Trophoblast cell (in vitro differentiated cells and primary cell): ENCODE measurements around the gene ERICH2.

ENCODE experiments used
- DNase-seq, 2 donors: peaks; one replicate each; pipeline ENCODE4 v3.0.0-alpha.2; 2016
- H2AFZ ChIP-seq: 2 replicates; pipeline ENCODE4 v1.6.1; 2013; ENCODE audit warnings: low read length, moderate library complexity, mild to moderate bottlenecking; ENCODE audit not compliant: insufficient read depth, poor library complexity
- H2AK5ac ChIP-seq: 2 replicates; pipeline ENCODE4 v1.6.1; 2013; ENCODE audit warnings: mild to moderate bottlenecking, low read length
- H2BK120ac ChIP-seq: 2 replicates; pipeline ENCODE4 v1.6.1; 2013; ENCODE audit warnings: low read length, mild to moderate bottlenecking, moderate library complexity; ENCODE audit not compliant: insufficient read depth, poor library complexity
- H2BK12ac ChIP-seq: 2 replicates; pipeline ENCODE4 v1.6.1; 2013; ENCODE audit warnings: mild to moderate bottlenecking, low read length, moderate library complexity
- H2BK5ac ChIP-seq: 2 replicates; pipeline ENCODE4 v1.6.1; 2013; ENCODE audit warnings: low read length, low read depth, moderate library complexity, mild to moderate bottlenecking; ENCODE audit not compliant: poor library complexity
- H3K14ac ChIP-seq: 2 replicates; pipeline ENCODE4 v1.6.1; 2013; ENCODE audit warnings: mild to moderate bottlenecking, low read length
- H3K18ac ChIP-seq: 2 replicates; pipeline ENCODE4 v1.6.1; 2013; ENCODE audit warnings: mild to moderate bottlenecking, low read length
- H3K23ac ChIP-seq: 2 replicates; pipeline ENCODE4 v1.6.1; 2013; ENCODE audit warnings: low read length
- H3K27ac ChIP-seq: 2 replicates; pipeline ENCODE4 v1.5.1; 2013; ENCODE audit warnings: low read depth, mild to moderate bottlenecking, inconsistent platforms, low read length, moderate library complexity
- H3K27me3 ChIP-seq: 2 replicates; pipeline ENCODE4 v1.6.1; 2013; ENCODE audit warnings: inconsistent platforms, mild to moderate bottlenecking, low read length, moderate library complexity; ENCODE audit not compliant: insufficient read depth
- H3K36me3 ChIP-seq, 2 experiments: 1 replicate in 1 of 2; 2 replicates in 1 of 2; pipeline ENCODE4 v1.6.1; 2013; ENCODE audit warnings: low read length in 2 of 2, mild to moderate bottlenecking in 2 of 2, moderate library complexity in 1 of 2; ENCODE audit not compliant: insufficient read depth in 2 of 2, control insufficient read depth in 1 of 2
- H3K4ac ChIP-seq: 2 replicates; pipeline ENCODE4 v1.6.1; 2013; ENCODE audit warnings: low read depth, mild to moderate bottlenecking, low read length, moderate library complexity
- H3K4me1 ChIP-seq, 2 experiments: 1 replicate in 1 of 2; 2 replicates in 1 of 2; pipeline ENCODE4 v1.6.1; 2013; ENCODE audit warnings: low read length in 2 of 2, mild to moderate bottlenecking in 2 of 2, moderate library complexity in 1 of 2; ENCODE audit not compliant: insufficient read depth in 2 of 2, control insufficient read depth in 1 of 2
- H3K4me2 ChIP-seq: 2 replicates; pipeline ENCODE4 v1.6.1; 2013; ENCODE audit warnings: inconsistent platforms, mild to moderate bottlenecking, low read length, moderate library complexity
- H3K4me3 ChIP-seq: 2 replicates; pipeline ENCODE4 v1.5.1; 2013; ENCODE audit warnings: mild to moderate bottlenecking, low read depth, low read length, inconsistent platforms
- H3K79me1 ChIP-seq: one replicate; pipeline ENCODE4 v1.6.1; 2013; ENCODE audit warnings: low read length
- H3K79me2 ChIP-seq: 2 replicates; pipeline ENCODE4 v1.6.1; 2013; ENCODE audit warnings: low read length, mild to moderate bottlenecking; ENCODE audit not compliant: control insufficient read depth, insufficient read depth, poor library complexity
- H3K9ac ChIP-seq: 2 replicates; pipeline ENCODE4 v1.6.1; 2013; ENCODE audit warnings: mild to moderate bottlenecking, low read length
- H3K9me3 ChIP-seq: 2 replicates; pipeline ENCODE4 v1.6.1; 2013; ENCODE audit warnings: low read depth, mild to moderate bottlenecking, control low read depth, inconsistent platforms, low read length; ENCODE audit not compliant: insufficient read depth
- H4K12ac ChIP-seq: 2 replicates; pipeline ENCODE4 v1.6.1; 2013; ENCODE audit warnings: low read depth, mild to moderate bottlenecking, low read length, moderate library complexity
- H4K8ac ChIP-seq: 2 replicates; pipeline ENCODE4 v1.6.1; 2013; ENCODE audit warnings: low read depth, mild to moderate bottlenecking, low read length, moderate library complexity
- H4K91ac ChIP-seq: one replicate; pipeline ENCODE4 v1.6.1; 2013; ENCODE audit warnings: low read depth, mild to moderate bottlenecking, low read length, moderate library complexity
- WGBS: extraction: QIAGEN DNeasy Blood & Tissue Kit; methylation state at CpG from one replicate; pipeline ENCODE4 v1.1.7; 2013; ENCODE audit warnings: missing lambda C conversion rate; ENCODE audit not compliant: insufficient read length, insufficient coverage; ENCODE audit errors: extremely low coverage; 5-methylcytosine and 5-hydroxymethylcytosine counted together

The ERICH2 gene

DNA sequence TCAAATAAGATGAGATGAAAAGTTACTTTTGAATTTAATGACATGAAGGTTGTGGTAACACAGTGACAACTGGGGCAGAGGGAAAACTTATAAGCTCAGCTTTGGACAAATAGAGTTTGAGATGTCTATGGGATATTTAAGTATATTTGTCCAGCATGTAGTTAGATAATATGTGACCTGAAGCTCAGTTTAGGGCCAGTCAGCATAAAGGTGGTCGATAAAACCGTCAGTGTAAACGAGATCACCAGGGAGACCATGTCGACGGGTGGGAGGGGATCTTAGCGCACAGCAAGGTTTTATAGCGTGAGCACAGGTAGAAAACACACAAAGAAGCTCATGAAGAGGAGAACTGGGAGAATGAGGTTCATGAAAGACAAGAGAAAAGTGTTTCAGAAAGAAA, 7.4 kb upstream of the ERICH2 start:
- no peak overlapping the region for H2AFZ ChIP-seq
- WGBS, result no CpG with 5 or more reads among the region's 7 CpGs
- no peak overlapping the region for H2AK5ac ChIP-seq

DNA sequence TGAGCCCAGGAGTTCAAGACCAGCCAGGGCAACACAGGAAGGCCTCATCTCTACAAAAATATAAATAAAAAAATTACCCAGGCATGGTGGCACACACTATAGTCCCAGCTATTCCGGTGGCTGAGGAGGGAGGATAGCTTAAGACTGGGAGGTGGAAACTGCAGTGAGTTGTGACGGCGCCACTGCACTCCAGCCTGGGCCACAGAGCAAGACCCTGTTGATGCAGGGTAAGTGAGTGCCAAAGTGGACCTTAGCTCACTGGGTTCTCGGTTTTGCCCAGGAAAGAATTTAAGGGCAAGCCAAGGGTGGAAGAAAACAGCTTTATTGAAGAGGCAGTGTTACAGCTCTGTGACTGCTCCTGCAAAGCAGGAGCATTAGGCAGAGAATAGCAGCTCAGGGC, 6.9 kb upstream of the ERICH2 start:
- no peaks in the 10 kb centered on the region for H3K79me2 ChIP-seq
- no peak overlapping the region for H2BK120ac ChIP-seq
- H3K27ac ChIP-seq, result no peak overlapping the region
- H2BK12ac ChIP-seq, result no peak overlapping the region
- H2AFZ ChIP-seq, result no peak overlapping the region
- no peaks in the 10 kb centered on the region for H3K27me3 ChIP-seq
- H3K9ac ChIP-seq, result no peak overlapping the region
- H3K4me2 ChIP-seq, result no peak overlapping the region
- H3K9me3 ChIP-seq, result no peaks in the 10 kb centered on the region
- no peak overlapping the region for H3K14ac ChIP-seq
- no peaks in the 10 kb centered on the region for H3K4me1 ChIP-seq
- H2AK5ac ChIP-seq, result no peak overlapping the region
- no peak overlapping the region for H4K91ac ChIP-seq
- H3K4ac ChIP-seq, result no peak overlapping the region
- no CpG with 5 or more reads among the region's 4 CpGs for whole genome bisulfite sequencing
- no peaks in the 10 kb centered on the region for H3K36me3 ChIP-seq
- no peak overlapping the region for H3K4me3 ChIP-seq
- H4K8ac ChIP-seq, result no peak overlapping the region
- H4K12ac ChIP-seq, result no peak overlapping the region
- no peak overlapping the region for H3K18ac ChIP-seq
- no peak overlapping the region for H3K23ac ChIP-seq
- H3K79me1 ChIP-seq, result no peaks in the 10 kb centered on the region
- no peak for DNase-seq
- H2BK5ac ChIP-seq, result no peak overlapping the region

More for the DNA sequence above, 7.4 kb upstream of the ERICH2 start:
- H2BK120ac ChIP-seq, result no peak overlapping the region
- no peak overlapping the region for H2BK12ac ChIP-seq
- no peaks in the 10 kb centered on the region for H3K9me3 ChIP-seq
- H3K23ac ChIP-seq, result no peak overlapping the region
- no peak overlapping the region for H3K14ac ChIP-seq
- H3K27ac ChIP-seq, result no peak overlapping the region
- H4K12ac ChIP-seq, result no peak overlapping the region
- H3K79me2 ChIP-seq, result no peaks in the 10 kb centered on the region
- no peaks in the 10 kb centered on the region for H3K36me3 ChIP-seq
- H3K79me1 ChIP-seq, result no peaks in the 10 kb centered on the region
- no peaks in the 10 kb centered on the region for H3K27me3 ChIP-seq
- H3K9ac ChIP-seq, result no peak overlapping the region
- no peak overlapping the region for H3K18ac ChIP-seq
- H3K4me2 ChIP-seq, result no peak overlapping the region
- H3K4me3 ChIP-seq, result no peak overlapping the region
- no peak for DNase-seq
- no peak overlapping the region for H3K4ac ChIP-seq
- no peak overlapping the region for H4K91ac ChIP-seq
- no peak overlapping the region for H4K8ac ChIP-seq
- H2BK5ac ChIP-seq, result no peak overlapping the region
- H3K4me1 ChIP-seq, result no peaks in the 10 kb centered on the region

- Histone ChIP-seq H3K79me1 (no peaks in the 10 kb centered on the region), H3K4me3 (no peak overlapping the region), H3K27ac (no peak overlapping the region), H3K14ac (no peak overlapping the region), H3K79me2 (no peaks in the 10 kb centered on the region), H3K9me3 (no peaks in the 10 kb centered on the region), H2BK120ac (no peak overlapping the region), H3K27me3 (no peaks in the 10 kb centered on the region), H3K9ac (no peak overlapping the region), H3K36me3 (no peaks in the 10 kb centered on the region), H2BK5ac (no peak overlapping the region), H2AK5ac (no peak overlapping the region), H4K8ac (no peak overlapping the region), H3K4me1 (no peaks in the 10 kb centered on the region), H3K4ac (no peak overlapping the region), H3K18ac (no peak overlapping the region), H3K4me2 (no peak overlapping the region), H4K91ac (no peak overlapping the region), H2AFZ (no peak overlapping the region), H2BK12ac (no peak overlapping the region), H3K23ac (no peak overlapping the region), H4K12ac (no peak overlapping the region)
- no peak for DNase-seq
- no CpG with 5 or more reads among the region's 2 CpGs for WGBS
Observed at GRCh38 chr2:170764880-170765261, 5.3 kb upstream of the ERICH2 start.

GRCh38 chr2:170766693-170767092, 3.5 kb upstream of the ERICH2 start:
- peaks cover 2% of the 10 kb centered on the region for H3K9me3 ChIP-seq

More at GRCh38 chr2:170766693-170767092, 3.5 kb upstream of the ERICH2 start:
- H3K4me3 ChIP-seq, result no peak overlapping the region
- H3K4me2 ChIP-seq, result no peak overlapping the region
- H3K9ac ChIP-seq, result no peak overlapping the region
- H3K18ac ChIP-seq, result no peak overlapping the region
- no CpG with 5 or more reads among the region's 4 CpGs for WGBS
- no peak overlapping the region for H3K4ac ChIP-seq
- H3K27ac ChIP-seq, result no peak overlapping the region
- no peak overlapping the region for H3K23ac ChIP-seq
- peaks cover 3% of the 10 kb centered on the region for H3K79me2 ChIP-seq
- peaks cover 5 to 10% of the 10 kb centered on the region in 2 experiments for H3K4me1 ChIP-seq
- no peak overlapping the region for H4K91ac ChIP-seq
- H3K14ac ChIP-seq, result no peak overlapping the region
- no peak overlapping the region for H4K8ac ChIP-seq
- peaks cover 7% of the 10 kb centered on the region for H3K79me1 ChIP-seq
- H2BK120ac ChIP-seq, result no peak overlapping the region
- no peak overlapping the region for H2AK5ac ChIP-seq
- H2BK5ac ChIP-seq, result no peak overlapping the region
- no peak overlapping the region for H2BK12ac ChIP-seq
- H4K12ac ChIP-seq, result no peak overlapping the region
- H3K36me3 ChIP-seq, result no peaks in the 10 kb centered on the region
- H2AFZ ChIP-seq, result no peak overlapping the region
- H3K27me3 ChIP-seq, result peaks cover 5% of the 10 kb centered on the region
- DNase-seq, result no peak
